ENCODE results near the gene GSN. TPM values are rescaled to one million over a fixed set of nuclear protein-coding genes. Genes with fewer than 3 reads are reported as not detected.

Gene GSN
- total and polyA plus RNA-seq, 2 of the 8 experiments (the other 6 are each of a cell fraction or from before 2014, with no cell fraction given): 52.3 to 94.5 TPM

DNA sequence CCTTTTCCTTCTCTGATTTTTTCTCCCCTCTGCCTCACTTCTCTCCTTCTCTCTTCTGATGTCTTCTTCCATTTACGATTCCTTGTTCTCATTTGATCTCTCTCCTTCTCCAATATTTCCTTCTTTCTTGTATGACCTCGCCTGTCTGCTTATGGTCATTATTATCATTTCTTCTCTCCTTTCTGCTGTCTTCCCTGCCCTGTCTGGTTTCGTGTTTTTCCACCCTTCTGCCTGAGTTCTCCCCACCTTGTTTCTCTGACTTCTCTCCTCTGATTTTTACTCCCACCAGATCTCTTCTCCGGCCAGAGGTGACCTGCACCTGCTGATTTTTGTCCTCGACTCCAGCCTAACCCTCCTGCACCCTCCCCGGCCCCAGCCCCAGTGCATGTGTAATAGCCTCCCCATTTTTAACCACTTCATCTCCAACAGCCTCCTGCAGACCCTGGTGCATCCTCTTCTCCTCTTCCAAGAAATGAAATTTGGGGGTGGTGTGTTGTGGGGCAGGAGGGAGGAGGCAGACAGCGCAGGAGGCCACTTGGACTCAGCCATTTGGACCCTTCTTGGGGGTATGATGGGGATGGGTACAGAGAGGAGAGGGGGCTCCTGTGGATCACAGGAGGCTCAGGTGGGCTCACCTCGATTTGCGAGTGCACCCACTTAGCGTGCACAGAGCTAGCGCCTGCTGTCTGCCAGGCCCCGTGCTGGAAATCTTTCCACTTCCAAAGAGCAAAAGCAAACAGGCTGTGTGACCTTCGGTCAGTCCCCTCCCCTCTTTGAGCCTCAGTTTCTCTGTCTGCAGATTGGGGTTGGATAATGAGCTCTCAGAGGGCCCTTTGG is 32.5 kb downstream of the GSN start:
- peak overlapping the region; percentile 55 to 87 for H3K4me2 ChIP-seq (ENCODE audit: insufficient read depth in 1 of 2, low read depth in 2 of 2, low read length in 2 of 2)
- H3K79me1 ChIP-seq (ENCODE audit: low read depth, low read length): no peaks in the 10 kb centered on the region
- H3K79me2 ChIP-seq (ENCODE audit: control insufficient read depth in 1 of 2, insufficient read depth in 2 of 2, low read length in 2 of 2): no peaks in the 10 kb centered on the region
- H3K36me3 ChIP-seq (ENCODE audit: control insufficient read depth in 2 of 4, insufficient read depth in 4 of 4, low read length in 3 of 4): no peaks in the 10 kb centered on the region; a peak in 2 of 8 replicates
- no peak overlapping the region for H3K56ac ChIP-seq (replicated peaks; ENCODE audit: insufficient read length, low read depth, low read length)
- peaks cover 5 to 20% (median 14%) of the 10 kb centered on the region in 4 experiments for H3K27me3 ChIP-seq (replicated peaks in 1 of 4; ENCODE audit: control insufficient read depth in 3 of 4, extremely low read depth in 1 of 4, insufficient read depth in 3 of 4, low read length in 3 of 4)
- H3K4me3 ChIP-seq (ENCODE audit: extremely low read depth in 1 of 4, insufficient read depth in 2 of 4, low read depth in 3 of 4, low read length in 4 of 4): peak overlapping the region; percentile 29 to 63 (median 38); a peak in 6 of 8 replicates
- FAIRE-seq (no peak), DNase-seq (ENCODE audit: low read depth in 1 of 2, low spot score in 2 of 2) (no peak)
- no peak overlapping the region for H2AFZ ChIP-seq (ENCODE audit: low read length)
- ChIA-PET POLR2A (ENCODE audit: partially characterized antibody) (no interaction called here), CTCF (ENCODE audit: partially characterized antibody) (interaction anchor here (0.6 to 1.6 kb wide), 8 partner anchors 13 to 609 kb away, joined by 3 to 4 read pairs (median 3); no protein-coding TSS in a partner anchor)
- H3K27ac ChIP-seq (ENCODE audit: low read depth, low read length): no peak overlapping the region
- no peak overlapping the region for H3K4ac ChIP-seq (replicated peaks; ENCODE audit: insufficient read length, low read depth, low read length)
- no peak overlapping the region for H3K23ac ChIP-seq (ENCODE audit: insufficient read length)
- no peak overlapping the region for H2BK120ac ChIP-seq (replicated peaks; ENCODE audit: low read depth, low read length)
- H3K14ac ChIP-seq (ENCODE audit: insufficient read length): no peak overlapping the region
- H4K5ac ChIP-seq (ENCODE audit: insufficient read length, low read depth, low read length): no peak overlapping the region
- H2BK5ac ChIP-seq (ENCODE audit: low read depth, low read length): no peak overlapping the region
- H3K9ac ChIP-seq (replicated peaks in 1 of 4; ENCODE audit: extremely low read depth in 1 of 4, low read depth in 3 of 4, low read length in 3 of 4): no peak overlapping the region; a peak in 1 of 7 replicates
- no peak overlapping the region for H2BK20ac ChIP-seq (ENCODE audit: low read length)
- H3K9me3 ChIP-seq (ENCODE audit: insufficient read depth in 2 of 2, low read depth in 1 of 2, low read length in 1 of 2): no peaks in the 10 kb centered on the region
- 75% methylated on average over 13 of the region's 13 CpGs; no CpG with 5 or more reads in 1 of the 2 experiments for WGBS, 2 experiments (ENCODE audit: extremely low coverage in 1 of 2, insufficient coverage in 1 of 2, insufficient read length in 1 of 2, insufficient replicate concordance in 2 of 2, low coverage in 1 of 2, low lambda C conversion rate in 2 of 2, missing lambda C conversion rate in 1 of 2)
- H4K20me1 ChIP-seq (replicated peaks in 1 of 2; ENCODE audit: control insufficient read depth in 1 of 2, insufficient read depth in 2 of 2, low read length in 2 of 2): peaks cover 7% of the 10 kb centered on the region in 2 experiments
- H3K23me2 ChIP-seq (ENCODE audit: low read depth, low read length): peaks cover 9% of the 10 kb centered on the region; the same call in 1 of the 2 replicates
- H3K18ac ChIP-seq (ENCODE audit: extremely low read depth, low read length): no peak overlapping the region
- H4K8ac ChIP-seq (ENCODE audit: extremely low read depth, insufficient read depth, low read length): no peak overlapping the region
- H4K91ac ChIP-seq (replicated peaks; ENCODE audit: insufficient read length, low read length): no peak overlapping the region
- no peak overlapping the region for H2BK15ac ChIP-seq (ENCODE audit: low read length)
- no peak overlapping the region for H2BK12ac ChIP-seq (ENCODE audit: low read depth, low read length)
- peaks cover 5 to 20% (median 13%) of the 10 kb centered on the region in 4 experiments for H3K4me1 ChIP-seq (replicated peaks in 1 of 4; ENCODE audit: control insufficient read depth in 3 of 4, insufficient read depth in 4 of 4, low read length in 3 of 4)
- no peak overlapping the region for H2AK5ac ChIP-seq (ENCODE audit: low read depth, low read length)
- TF ChIP-seq KDM4A (IDR thresholded peaks at IDR 0.05; ENCODE audit: low read depth, low read length, severe bottlenecking) (no peak), EP300 (IDR thresholded peaks at IDR 0.05; ENCODE audit: borderline replicate concordance in 1 of 2, low read depth in 2 of 2, low read length in 2 of 2) (no peak), RNF2 (IDR thresholded peaks at IDR 0.05; ENCODE audit: borderline replicate concordance, low read depth, low read length, missing control alignments, poor library complexity, severe bottlenecking) (no peak), KDM1A (IDR thresholded peaks at IDR 0.05; ENCODE audit: borderline replicate concordance, low read length) (no peak), MAFK (IDR thresholded peaks at IDR 0.05; ENCODE audit: low read depth, low read length) (no peak), CTBP2 (IDR thresholded peaks at IDR 0.05; ENCODE audit: borderline replicate concordance, insufficient read depth, insufficient read length, low read length) (no peak), CEBPB (IDR thresholded peaks at IDR 0.05; ENCODE audit: low read depth, low read length) (no peak), POU5F1 (IDR thresholded peaks at IDR 0.05; ENCODE audit: low read depth, low read length) (no peak), ZNF274 (IDR thresholded peaks at IDR 0.05; ENCODE audit: borderline replicate concordance, extremely low read depth, low read length) (no peak), SAP30 (IDR thresholded peaks at IDR 0.05; ENCODE audit: insufficient read depth, insufficient replicate concordance, low read length) (no peak), TBP (IDR thresholded peaks at IDR 0.05; ENCODE audit: low read depth, low read length) (no peak)

Measured in H1 (cell line).